ENCODE data around the gene IFT57.
"Not testable (repeated sequence)": the region's sequence is repeated elsewhere in the genome, so short reads cannot be mapped to it uniquely, and the experiment has no call there.

The IFT57 gene

GRCh38 chr3:108158251-108158650 is 64.0 kb downstream of the IFT57 start:
- no peak for DNase-seq

GRCh38 chr3:108157273-108157672 is 65.0 kb downstream of the IFT57 start:
- DNase-seq, result no peak

- no peak for DNase-seq
Observed at GRCh38 chr3:108156312-108156853, 65.8 kb downstream of the IFT57 start.

- not testable (repeated sequence) for DNase-seq
Observed at GRCh38 chr3:108155642-108156041, 66.6 kb downstream of the IFT57 start.

GRCh38 chr3:108153451-108153981 is 68.7 kb downstream of the IFT57 start:
- no peak for DNase-seq

- DNase-seq, result no peak
Observed at GRCh38 chr3:108152274-108152673, 70.0 kb downstream of the IFT57 start.

- DNase-seq, result no peak
Observed at GRCh38 chr3:108150200-108150599, 72.0 kb downstream of the IFT57 start.

- no peak for DNase-seq
Observed at GRCh38 chr3:108146139-108146538, 76.1 kb downstream of the IFT57 start.

- no peak for DNase-seq
Observed at GRCh38 chr3:108145578-108145977, 76.6 kb downstream of the IFT57 start.

GRCh38 chr3:108137460-108137814 is 84.8 kb downstream of the IFT57 start:
- DNase-seq, result no peak

- no peak for DNase-seq
Observed at GRCh38 chr3:108136561-108137459, 85.4 kb downstream of the IFT57 start.

- DNase-seq, result no peak
Observed at GRCh38 chr3:108134555-108134880, 87.7 kb downstream of the IFT57 start.

- no peak for DNase-seq
Observed at GRCh38 chr3:108133858-108134554, 88.2 kb downstream of the IFT57 start.

GRCh38 chr3:108133048-108133369 is 89.2 kb downstream of the IFT57 start:
- DNase-seq, result no peak

GRCh38 chr3:108131475-108132134 is 90.6 kb downstream of the IFT57 start:
- no peak for DNase-seq

- DNase-seq, result no peak
Observed at GRCh38 chr3:108130701-108131474, 91.3 kb downstream of the IFT57 start.

- DNase-seq, result no peak
Observed at GRCh38 chr3:108130236-108130635, 92.0 kb downstream of the IFT57 start.

GRCh38 chr3:108127301-108127988 is 94.8 kb downstream of the IFT57 start:
- no peak for DNase-seq

- DNase-seq, result no peak
Observed at GRCh38 chr3:108126348-108126747, 95.9 kb downstream of the IFT57 start.

GRCh38 chr3:108125550-108126071 is 96.6 kb downstream of the IFT57 start:
- DNase-seq, result no peak

GRCh38 chr3:108125153-108125543 is 97.1 kb downstream of the IFT57 start:
- DNase-seq, result no peak

All from hippocampal formation (tissue), 2 donors.